NCI-H748 (cell line): ENCODE measurements around the gene VEZF1.
A peak's percentile ranks its signal among the peaks of the same experiment; 100 is the strongest.

Experiments
- DNase-seq: peaks from one replicate; lab custom pipeline; 2025; ENCODE audit not compliant: unreplicated experiment; lab: John Stamatoyannopoulos, UW

The VEZF1 gene

GRCh38 chr17:57987581-57988300 is at the start of gene VEZF1:
Gene VEZF1, minus strand, starts transcription at chr17:57988254. Its CDS starts 143 bp downstream, at chr17:57988111.
- peak; percentile 87 for DNase-seq

- no peak for DNase-seq
Measured at GRCh38 chr17:58032691-58033415, 44.8 kb upstream of the VEZF1 start.

GRCh38 chr17:58028578-58028977 is 40.5 kb upstream of the VEZF1 start:
- no peak for DNase-seq

GRCh38 chr17:58020401-58020800 is 32.3 kb upstream of the VEZF1 start:
- peak; percentile 78 for DNase-seq

GRCh38 chr17:58019521-58019920 is 31.5 kb upstream of the VEZF1 start:
- no peak for DNase-seq

GRCh38 chr17:58019039-58019438 is 31.0 kb upstream of the VEZF1 start:
- no peak for DNase-seq

- no peak for DNase-seq
Measured at GRCh38 chr17:58010067-58010799, 22.2 kb upstream of the VEZF1 start.

GRCh38 chr17:58007781-58008706 is 20.0 kb upstream of the VEZF1 start:
- DNase-seq, result peak; percentile 63

- DNase-seq, result peak; percentile 99
Measured at GRCh38 chr17:58006924-58007780, 19.1 kb upstream of the VEZF1 start, which contains the start of gene SRSF1. Gene SRSF1, minus strand, starts transcription at chr17:58007246. Its CDS starts 109 bp downstream, at chr17:58007137.

GRCh38 chr17:58006560-58006923 is 18.5 kb upstream of the VEZF1 start:
- DNase-seq, result peak; percentile 82

- no peak for DNase-seq
Measured at GRCh38 chr17:58005728-58006559, 17.9 kb upstream of the VEZF1 start.

- no peak for DNase-seq
Measured at GRCh38 chr17:58005031-58005727, 17.1 kb upstream of the VEZF1 start.

- no peak for DNase-seq
Measured at GRCh38 chr17:58004060-58004459, 16.0 kb upstream of the VEZF1 start.

- DNase-seq, result no peak
Measured at GRCh38 chr17:58002973-58003372, 14.9 kb upstream of the VEZF1 start.

GRCh38 chr17:58002154-58002948 is 14.3 kb upstream of the VEZF1 start:
- DNase-seq, result no peak

GRCh38 chr17:58001461-58002124 is 13.5 kb upstream of the VEZF1 start:
- no peak for DNase-seq

GRCh38 chr17:57999496-58000017 is 11.5 kb upstream of the VEZF1 start:
- DNase-seq, result peak; percentile 76
